ENCODE results near the gene MOB3C.

Gene MOB3C

GRCh38 chr1:46606255-46606965, 10.2 kb downstream of the MOB3C start:
- DNase-seq (ENCODE audit: low read depth in 2 of 2, low spot score in 1 of 2), result no peak

DNA sequence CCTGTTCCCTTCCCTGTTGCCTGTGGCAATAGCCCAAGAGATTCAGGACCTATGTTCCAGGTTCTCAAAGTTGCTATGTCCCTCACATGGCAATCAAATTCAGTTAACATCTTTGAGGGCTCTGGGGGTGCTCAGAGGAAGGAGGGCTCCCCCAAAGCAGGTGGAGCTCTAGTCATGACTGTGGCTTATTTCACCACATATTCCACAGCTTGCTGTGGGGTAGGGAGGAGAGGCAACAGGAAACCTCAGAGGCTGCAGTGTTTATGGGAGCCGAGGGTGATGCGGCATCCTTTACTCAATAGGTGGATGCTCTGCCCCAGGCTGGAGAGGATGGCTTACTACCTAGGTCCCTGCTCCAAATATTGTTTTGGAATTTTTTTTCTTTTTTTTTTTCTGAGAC, 11.4 kb downstream of the MOB3C start:
- no peak for DNase-seq (ENCODE audit: low read depth in 2 of 2, low spot score in 1 of 2)

- peak; percentile 93 to 96 for DNase-seq (ENCODE audit: low read depth in 2 of 2, low spot score in 1 of 2)
Measured at GRCh38 chr1:46603858-46604549, 12.6 kb downstream of the MOB3C start, which contains the start of gene MKNK1. MKNK1 (minus strand) TSS chr1:46604268; CDS start chr1:46583327, 20,941 bp downstream.

DNA sequence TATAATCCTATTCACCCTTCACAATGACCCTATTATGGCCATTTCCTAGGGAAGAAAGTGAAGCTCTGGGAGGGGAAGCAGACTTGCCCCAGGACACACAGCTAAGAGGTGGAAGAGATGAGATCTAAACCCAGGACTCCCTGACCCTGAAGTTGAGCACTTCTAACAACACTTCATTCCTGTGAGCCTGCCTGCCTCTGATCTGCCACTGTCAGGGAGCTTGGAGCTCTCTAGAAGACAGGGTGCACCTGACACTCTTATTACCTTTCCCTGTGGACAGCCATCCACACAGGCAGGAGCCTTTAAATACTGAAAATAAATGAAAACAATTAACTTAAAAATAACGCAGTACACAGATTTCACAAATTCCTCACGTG, 13.1 kb downstream of the MOB3C start:
- no peak for DNase-seq (ENCODE audit: low read depth in 2 of 2, low spot score in 1 of 2)

GRCh38 chr1:46601257-46602007, 15.2 kb downstream of the MOB3C start:
- DNase-seq (ENCODE audit: low read depth in 2 of 2, low spot score in 1 of 2), result no peak

DNA sequence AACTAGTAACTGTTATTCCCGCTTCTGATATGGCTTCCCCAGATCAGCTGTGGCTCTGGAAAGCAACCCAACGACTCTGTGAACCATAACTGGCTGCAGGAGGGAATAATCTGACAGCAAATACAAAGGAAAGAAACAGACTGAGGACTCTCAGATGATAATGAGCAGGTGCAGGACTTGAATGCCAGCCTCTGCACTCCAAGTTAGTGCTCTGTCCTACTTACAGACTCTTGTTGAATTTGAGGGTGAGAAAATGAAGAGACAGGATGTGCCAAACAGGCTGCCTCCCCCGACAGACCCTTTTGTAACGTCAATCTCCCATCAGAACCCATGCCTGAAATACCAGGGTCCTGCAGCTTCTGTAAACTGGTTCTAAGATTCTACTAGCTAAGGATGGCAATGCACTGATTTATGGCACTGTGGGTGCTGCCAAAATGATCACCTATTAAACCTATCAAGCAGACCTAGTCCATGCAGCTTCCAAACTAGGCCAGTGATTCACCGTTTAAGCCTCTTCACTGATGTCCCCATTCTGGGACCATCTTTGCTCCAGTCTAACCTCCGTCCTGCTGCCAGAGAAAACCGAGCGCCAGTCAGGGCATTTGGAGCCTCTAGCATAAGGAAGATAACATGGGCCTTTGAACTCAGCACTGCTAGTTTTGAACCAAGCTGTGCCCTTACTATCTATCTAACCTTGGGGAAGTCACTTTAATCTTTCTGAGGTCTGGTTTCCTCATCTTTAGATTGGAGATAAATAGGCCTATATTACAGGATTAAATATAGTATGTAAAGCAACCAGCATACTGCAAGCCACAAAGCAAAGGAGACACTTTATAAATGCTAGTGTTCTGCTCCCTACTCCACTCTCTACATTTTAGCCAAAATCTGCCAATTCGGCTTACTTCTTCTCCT, 17.3 kb downstream of the MOB3C start:
- no peak for DNase-seq (ENCODE audit: low read depth in 2 of 2, low spot score in 1 of 2)

DNA sequence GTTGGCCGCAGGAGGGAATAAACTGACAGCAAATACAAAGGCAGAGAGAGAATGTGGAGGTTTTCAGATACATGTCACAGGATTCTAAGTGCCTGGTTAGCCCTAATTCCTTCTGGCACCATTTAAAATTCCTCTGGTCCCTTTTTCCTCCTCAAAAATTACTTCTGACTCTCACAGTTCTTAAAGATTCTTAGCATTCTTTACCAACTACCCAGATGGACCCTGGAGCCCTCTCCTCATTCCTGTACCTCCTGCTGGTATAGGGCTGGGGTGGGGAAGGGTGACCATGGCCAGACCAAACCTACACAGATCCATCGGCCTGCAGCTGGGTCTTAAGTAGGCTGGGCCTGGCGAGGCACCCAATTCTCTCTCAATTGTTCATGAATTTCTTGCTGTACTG, 19.8 kb downstream of the MOB3C start:
- no peak for DNase-seq (ENCODE audit: low read depth in 2 of 2, low spot score in 1 of 2)

DNA sequence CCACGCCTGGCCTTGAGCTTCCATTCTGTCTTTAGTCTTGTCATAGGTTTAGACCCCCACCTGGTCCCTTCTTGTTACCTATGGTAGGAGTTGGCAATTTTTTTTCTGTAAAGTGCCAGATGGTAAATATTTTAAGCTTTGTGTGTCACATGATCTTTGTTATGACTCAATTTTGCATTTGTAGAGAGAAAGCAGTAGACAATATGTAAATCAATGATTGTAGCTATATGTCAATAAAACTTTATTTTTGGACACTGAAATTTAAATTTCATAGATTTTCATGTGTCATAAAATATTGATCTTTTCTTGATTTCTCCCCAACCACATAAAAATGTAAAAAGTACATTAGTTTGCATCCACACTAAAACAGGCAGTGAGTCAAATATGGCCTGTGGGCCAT, 20.6 kb downstream of the MOB3C start:
- DNase-seq (ENCODE audit: low read depth in 2 of 2, low spot score in 1 of 2), result no peak

- no peak for DNase-seq (ENCODE audit: low read depth in 2 of 2, low spot score in 1 of 2)
Measured at GRCh38 chr1:46595127-46595526, 21.5 kb downstream of the MOB3C start.

GRCh38 chr1:46594063-46594462, 22.5 kb downstream of the MOB3C start:
- DNase-seq (ENCODE audit: low read depth in 2 of 2, low spot score in 1 of 2), result no peak

- DNase-seq (ENCODE audit: low read depth in 2 of 2, low spot score in 1 of 2), result no peak
Measured at GRCh38 chr1:46592823-46593222, 23.8 kb downstream of the MOB3C start.

DNA sequence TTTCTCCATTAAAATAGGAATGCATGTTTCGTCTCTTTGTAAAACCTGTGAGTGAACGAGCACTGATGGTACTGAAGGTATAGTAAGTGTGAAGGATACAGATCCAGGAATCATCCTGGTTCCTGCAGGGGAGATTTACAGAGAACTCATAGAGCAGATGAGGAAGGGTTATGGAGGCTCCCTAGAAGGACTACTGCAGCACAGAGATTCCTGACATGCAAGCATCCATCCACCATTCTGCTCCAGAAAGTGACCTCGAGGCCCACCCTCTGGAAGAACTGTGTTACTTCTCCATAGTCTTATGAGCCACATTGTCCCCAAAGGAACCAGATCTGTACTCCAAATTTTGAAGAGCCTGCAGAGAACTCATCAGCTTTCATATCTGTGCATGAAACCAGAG, 27.1 kb downstream of the MOB3C start:
- DNase-seq (ENCODE audit: low read depth in 2 of 2, low spot score in 1 of 2), result no peak

- no peak for DNase-seq (ENCODE audit: low read depth in 2 of 2, low spot score in 1 of 2)
Measured at GRCh38 chr1:46587069-46587468, 29.5 kb downstream of the MOB3C start.

DNA sequence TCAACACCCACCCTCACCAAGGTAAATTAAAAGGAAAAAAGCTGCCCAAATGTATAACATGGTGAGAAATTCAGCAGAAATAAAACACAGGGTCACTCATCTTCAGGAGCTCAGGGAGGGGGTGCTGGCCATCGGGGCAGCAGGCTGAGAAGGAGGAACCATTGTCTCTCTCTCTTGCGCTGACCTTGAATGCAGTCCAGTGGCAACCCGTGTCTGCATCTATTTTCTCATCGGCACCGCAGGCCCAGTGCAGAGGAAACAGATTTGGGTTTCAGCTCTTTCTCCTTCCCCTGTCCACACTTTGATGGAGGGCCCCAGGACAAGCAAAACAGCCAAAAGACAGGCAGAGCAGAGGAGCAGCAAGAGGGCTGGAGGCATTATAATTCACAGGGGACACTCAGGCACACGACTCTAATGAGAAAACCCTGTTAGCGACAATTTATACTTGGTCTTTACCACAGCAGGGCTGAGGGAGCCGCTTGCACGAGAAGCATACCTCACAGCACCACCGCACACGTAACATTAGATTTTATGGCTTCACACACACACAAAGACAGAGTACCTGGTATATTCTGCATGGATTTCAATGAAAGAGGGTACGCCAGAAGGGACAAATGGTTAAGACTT, 31.2 kb downstream of the MOB3C start:
- DNase-seq (ENCODE audit: low read depth in 2 of 2, low spot score in 1 of 2), result no peak

DNA sequence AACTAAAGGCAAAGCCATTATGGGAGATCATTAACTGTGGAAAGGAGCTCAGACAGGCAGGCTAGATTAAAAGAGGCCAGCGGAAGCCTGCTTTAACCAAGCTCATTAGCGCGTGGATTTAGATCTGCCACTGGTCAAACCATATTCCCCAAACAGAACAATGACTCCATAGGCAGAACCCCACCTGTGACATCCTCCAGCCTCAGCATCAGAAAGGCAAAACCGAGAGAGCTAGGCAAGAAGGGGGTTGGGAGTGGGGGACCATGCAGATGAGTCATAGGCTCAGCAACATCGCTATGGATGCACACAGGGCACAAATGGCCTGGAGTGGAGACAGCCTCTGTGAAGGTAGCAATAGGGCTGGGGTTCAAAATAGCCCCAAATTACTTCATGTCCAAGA, 33.1 kb downstream of the MOB3C start:
- DNase-seq (ENCODE audit: low read depth in 2 of 2, low spot score in 1 of 2), result no peak

- no peak for DNase-seq (ENCODE audit: low read depth in 2 of 2, low spot score in 1 of 2)
Measured at GRCh38 chr1:46582972-46583371, 33.6 kb downstream of the MOB3C start.

- DNase-seq (ENCODE audit: low read depth in 2 of 2, low spot score in 1 of 2), result no peak
Measured at GRCh38 chr1:46581681-46582455, 34.7 kb downstream of the MOB3C start.

DNA sequence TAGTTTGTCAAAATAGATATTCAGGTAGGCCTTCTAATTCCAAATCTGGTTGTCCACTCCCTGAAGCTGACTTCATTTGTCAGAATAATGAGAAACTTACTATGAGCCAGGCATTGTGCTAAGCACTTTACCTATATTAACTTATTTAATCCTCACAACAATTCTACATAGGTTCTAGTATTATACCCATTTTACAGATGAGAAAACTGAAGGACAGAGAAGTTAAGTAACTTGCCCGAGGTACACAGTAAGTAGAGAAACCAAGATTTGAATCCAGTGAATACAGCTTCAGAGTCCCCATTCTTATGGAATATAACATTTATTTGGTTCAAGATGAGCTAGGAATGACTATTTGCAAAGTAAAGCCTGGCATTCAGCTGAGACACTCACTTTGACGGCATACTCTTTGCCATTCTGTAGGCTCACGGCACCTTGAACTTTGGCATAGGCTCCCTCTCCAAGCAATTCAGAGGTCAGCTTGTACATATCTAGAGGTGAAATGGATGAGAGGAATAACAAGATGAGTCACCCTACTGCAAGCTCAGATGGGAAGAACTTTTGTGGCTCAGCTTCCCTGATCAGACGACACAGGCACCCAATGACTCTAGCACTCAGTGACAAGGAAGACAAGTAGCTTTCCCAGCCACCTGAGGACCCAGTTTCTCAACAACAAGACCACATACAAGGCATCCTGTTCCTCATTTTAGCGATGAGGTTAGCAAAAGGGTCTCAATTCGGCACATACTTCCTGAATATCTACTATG, 36.3 kb downstream of the MOB3C start:
- no peak for DNase-seq (ENCODE audit: low read depth in 2 of 2, low spot score in 1 of 2)

DNA sequence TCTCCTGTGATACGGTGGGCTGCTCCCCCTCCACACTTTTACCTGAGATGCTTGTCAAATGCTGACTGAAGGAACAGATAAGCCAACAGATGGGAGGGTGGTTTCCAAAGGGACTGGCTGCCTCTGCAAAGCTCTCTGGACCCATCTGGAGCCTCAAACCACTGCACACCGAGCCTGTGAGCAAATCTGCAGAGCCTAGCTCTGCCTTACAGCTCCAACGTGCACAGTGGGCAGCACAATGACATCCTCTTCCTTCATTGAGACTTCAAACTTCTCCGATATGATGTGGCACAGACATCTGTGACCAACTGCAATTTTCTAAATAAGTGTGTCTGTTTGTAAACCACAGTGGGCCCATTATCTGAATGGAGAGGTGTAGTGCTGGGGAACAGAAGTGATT, 38.9 kb downstream of the MOB3C start:
- DNase-seq (ENCODE audit: low read depth in 2 of 2, low spot score in 1 of 2), result no peak

All from stimulated activated CD8-positive, alpha-beta memory T cell treated with anti-CD3 and anti-CD28 coated beads, Interleukin-4, amount 100 ng/mL, for 1 hour (primary cell).